HCT116 (cell line): Measurements from ENCODE around the gene F7.

ENCODE experiments used
- EGR1 ChIP-seq: IDR thresholded peaks from 2 replicates; pipeline ENCODE4 v1.6.1; 2012; ENCODE audit warnings: low read depth
- EZH2phosphoT487 ChIP-seq: fragments of 200-600 bp; IDR thresholded peaks from 2 replicates; pipeline ENCODE4 v1.6.1; 2018; ENCODE audit warnings: antibody characterized with exemption, borderline replicate concordance
- POLR2A ChIP-seq: IDR thresholded peaks from 2 replicates; pipeline ENCODE4 v1.7.0; 2011; ENCODE audit warnings: borderline replicate concordance; ENCODE audit not compliant: insufficient read depth, insufficient read length; ENCODE audit errors: extremely low read depth
- POLR2AphosphoS5 ChIP-seq: IDR thresholded peaks from 2 replicates; pipeline ENCODE4 v1.6.1; 2011; ENCODE audit warnings: mild to moderate bottlenecking, low read depth, low read length, moderate library complexity
- RAD21 ChIP-seq: IDR thresholded peaks from 2 replicates; pipeline ENCODE4 v1.6.1; 2012; ENCODE audit warnings: low read depth, mild to moderate bottlenecking
- TF ChIP-seq, protein P1 (sequence below), 3 experiments: fragments of 200-600 bp in 1 of 3; sonication (generic) in 1 of 3; IDR thresholded peaks in 2 of 3; conservative IDR thresholded peaks in 1 of 3; 2 replicates each; pipeline ENCODE4 v1.5.1; 2012 to 2017; ENCODE audit warnings: low read depth in 2 of 3, low read length in 2 of 3, antibody characterized with exemption in 1 of 3, borderline replicate concordance in 1 of 3, control low read depth in 1 of 3, mild to moderate bottlenecking in 1 of 3, mixed read lengths in 1 of 3, mixed run types in 1 of 3, moderate library complexity in 1 of 3; ENCODE audit not compliant: insufficient read depth in 1 of 3
- TF ChIP-seq, protein P2 (sequence below): IDR thresholded peaks from 2 replicates; pipeline ENCODE4 v1.6.1; 2011; ENCODE audit warnings: mild to moderate bottlenecking, low read length, moderate library complexity; ENCODE audit not compliant: insufficient replicate concordance; ENCODE audit errors: extremely low read depth

GRCh38 chr13:113099142-113099541 lies 6.4 kb upstream of the F7 start:
- TF ChIP-seq EGR1: no peak
- TF ChIP-seq, protein P1, sequence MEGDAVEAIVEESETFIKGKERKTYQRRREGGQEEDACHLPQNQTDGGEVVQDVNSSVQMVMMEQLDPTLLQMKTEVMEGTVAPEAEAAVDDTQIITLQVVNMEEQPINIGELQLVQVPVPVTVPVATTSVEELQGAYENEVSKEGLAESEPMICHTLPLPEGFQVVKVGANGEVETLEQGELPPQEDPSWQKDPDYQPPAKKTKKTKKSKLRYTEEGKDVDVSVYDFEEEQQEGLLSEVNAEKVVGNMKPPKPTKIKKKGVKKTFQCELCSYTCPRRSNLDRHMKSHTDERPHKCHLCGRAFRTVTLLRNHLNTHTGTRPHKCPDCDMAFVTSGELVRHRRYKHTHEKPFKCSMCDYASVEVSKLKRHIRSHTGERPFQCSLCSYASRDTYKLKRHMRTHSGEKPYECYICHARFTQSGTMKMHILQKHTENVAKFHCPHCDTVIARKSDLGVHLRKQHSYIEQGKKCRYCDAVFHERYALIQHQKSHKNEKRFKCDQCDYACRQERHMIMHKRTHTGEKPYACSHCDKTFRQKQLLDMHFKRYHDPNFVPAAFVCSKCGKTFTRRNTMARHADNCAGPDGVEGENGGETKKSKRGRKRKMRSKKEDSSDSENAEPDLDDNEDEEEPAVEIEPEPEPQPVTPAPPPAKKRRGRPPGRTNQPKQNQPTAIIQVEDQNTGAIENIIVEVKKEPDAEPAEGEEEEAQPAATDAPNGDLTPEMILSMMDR (IDR thresholded peaks at IDR 0.05 in 2 of 3, conservative IDR thresholded peaks at IDR 0.05 in 1 of 3; ENCODE audit: borderline replicate concordance in 1 of 3, insufficient read depth in 1 of 3, low read depth in 2 of 3, low read length in 2 of 3): no peak
- TF ChIP-seq, protein P2, sequence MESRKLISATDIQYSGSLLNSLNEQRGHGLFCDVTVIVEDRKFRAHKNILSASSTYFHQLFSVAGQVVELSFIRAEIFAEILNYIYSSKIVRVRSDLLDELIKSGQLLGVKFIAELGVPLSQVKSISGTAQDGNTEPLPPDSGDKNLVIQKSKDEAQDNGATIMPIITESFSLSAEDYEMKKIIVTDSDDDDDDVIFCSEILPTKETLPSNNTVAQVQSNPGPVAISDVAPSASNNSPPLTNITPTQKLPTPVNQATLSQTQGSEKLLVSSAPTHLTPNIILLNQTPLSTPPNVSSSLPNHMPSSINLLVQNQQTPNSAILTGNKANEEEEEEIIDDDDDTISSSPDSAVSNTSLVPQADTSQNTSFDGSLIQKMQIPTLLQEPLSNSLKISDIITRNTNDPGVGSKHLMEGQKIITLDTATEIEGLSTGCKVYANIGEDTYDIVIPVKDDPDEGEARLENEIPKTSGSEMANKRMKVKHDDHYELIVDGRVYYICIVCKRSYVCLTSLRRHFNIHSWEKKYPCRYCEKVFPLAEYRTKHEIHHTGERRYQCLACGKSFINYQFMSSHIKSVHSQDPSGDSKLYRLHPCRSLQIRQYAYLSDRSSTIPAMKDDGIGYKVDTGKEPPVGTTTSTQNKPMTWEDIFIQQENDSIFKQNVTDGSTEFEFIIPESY: no peak
- TF ChIP-seq EZH2phosphoT487: no peak
- no peak for TF ChIP-seq POLR2A
- TF ChIP-seq RAD21: no peak
- no peak for TF ChIP-seq POLR2AphosphoS5
